Mucosa of gallbladder (tissue), 1 donor: Measurements from ENCODE around the gene MREG. TPM values are rescaled to one million over a fixed set of nuclear protein-coding genes. Genes with fewer than 3 reads are reported as not detected.

Source experiments
- DNase-seq: peaks from one replicate; pipeline ENCODE4 v3.0.0-alpha.2; 2020; ENCODE audit warnings: low spot score
- total RNA-seq: library from RNA; stranded (reverse); gene quantifications from one replicate; pipeline ENCODE4 v1.2.1, GENCODE V29; 2021
- donor health status: DM: no; HTN: no; CAD: no.

The MREG gene, protein sequence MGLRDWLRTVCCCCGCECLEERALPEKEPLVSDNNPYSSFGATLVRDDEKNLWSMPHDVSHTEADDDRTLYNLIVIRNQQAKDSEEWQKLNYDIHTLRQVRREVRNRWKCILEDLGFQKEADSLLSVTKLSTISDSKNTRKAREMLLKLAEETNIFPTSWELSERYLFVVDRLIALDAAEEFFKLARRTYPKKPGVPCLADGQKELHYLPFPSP
- 9.2 TPM for total RNA-seq

DNA sequence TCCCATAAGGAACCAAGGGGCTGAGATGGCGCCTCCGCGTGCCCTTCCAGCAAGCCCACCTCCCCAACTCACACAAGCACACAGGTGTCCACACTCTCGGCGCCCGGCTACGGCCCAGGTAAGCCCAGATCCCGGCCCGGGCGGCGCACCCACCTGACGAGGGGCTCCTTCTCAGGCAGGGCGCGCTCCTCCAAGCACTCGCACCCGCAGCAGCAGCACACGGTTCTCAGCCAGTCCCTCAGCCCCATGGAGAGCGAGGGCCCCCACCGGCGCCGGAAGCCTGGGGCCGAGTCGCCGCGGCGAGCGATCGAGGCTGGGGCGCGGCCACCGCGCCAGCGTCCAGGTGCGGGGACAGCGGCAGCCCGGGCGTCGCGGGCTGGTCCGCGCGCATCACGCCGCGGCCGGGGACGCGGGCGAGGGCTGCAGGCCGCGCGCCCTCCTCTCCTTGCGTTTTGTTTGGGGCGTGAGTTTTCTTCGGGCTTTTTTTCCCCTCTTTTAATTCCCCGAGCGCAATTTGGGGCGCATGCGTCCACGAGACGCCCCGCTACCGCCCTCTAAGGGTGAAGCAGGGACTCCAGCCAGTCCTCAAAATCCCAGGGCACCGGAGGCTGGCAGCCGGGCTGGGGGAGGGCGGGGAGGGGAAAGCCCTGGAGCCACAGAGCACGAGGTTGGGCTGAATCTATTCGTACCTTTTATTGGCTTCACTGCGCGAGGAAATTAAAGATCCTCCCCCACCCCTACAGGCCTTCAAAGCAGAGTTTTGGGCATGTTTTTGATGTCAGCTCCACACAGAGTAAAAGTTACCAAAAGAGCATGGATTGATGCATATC lies at the start of gene MREG:
TSS of gene MREG (minus strand) at position 472 of the 830 bp plus-strand sequence. CDS start at position 248, 224 bp downstream.
- peak; percentile 72 for DNase-seq

DNA sequence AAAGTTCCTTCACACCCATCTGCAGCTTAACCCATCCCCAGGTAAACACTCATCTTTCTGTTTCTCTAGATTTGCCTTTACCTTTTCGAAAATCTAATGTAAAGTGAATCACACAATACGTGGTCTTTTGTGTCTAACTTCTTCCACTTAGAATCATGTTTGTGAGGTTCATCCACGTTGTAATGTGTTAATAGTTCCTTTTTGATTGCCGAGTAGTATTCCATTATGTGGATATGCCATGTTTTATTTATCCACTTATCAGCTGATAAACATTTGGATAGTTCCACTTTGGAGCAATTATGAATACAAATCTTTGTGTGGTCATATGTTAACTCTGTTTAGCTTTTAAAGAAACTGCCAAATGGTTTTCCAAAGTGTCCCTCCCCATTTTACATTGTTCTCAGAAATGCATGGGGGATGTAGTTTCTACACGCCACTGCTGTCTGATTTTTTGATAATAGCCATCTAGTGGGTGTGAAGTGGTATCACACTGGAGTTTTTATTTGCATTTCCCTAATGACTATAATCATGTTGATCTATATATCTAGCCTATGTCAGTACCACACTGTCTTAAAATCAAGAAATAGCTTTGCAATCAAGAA lies 46.0 kb upstream of the MREG start:
- DNase-seq: no peak

DNA sequence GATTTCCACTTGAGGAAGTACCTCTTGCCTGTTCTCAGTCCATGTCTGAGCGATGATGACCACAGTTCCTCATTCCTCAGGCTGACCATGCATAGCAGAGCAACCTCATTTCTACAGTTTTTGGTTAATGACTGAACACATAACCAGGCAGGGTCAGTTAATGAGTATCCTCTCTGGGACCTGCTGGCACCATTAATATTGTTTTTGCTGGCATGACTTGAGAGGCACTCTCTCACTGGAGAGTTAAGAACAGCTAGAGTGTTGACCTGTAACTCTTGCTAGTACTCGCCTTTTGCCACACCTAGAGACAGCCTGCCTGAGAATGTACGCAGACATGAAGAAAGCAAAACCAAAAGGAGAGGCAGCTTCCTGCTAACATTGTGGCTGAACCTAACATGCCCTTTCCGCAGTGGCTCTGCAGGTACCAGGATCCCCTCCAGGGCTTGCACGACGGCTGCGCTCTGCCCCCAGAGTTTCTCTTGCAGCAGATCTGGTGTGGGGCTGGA lies 44.4 kb upstream of the MREG start:
- DNase-seq: peak; percentile 87

DNA sequence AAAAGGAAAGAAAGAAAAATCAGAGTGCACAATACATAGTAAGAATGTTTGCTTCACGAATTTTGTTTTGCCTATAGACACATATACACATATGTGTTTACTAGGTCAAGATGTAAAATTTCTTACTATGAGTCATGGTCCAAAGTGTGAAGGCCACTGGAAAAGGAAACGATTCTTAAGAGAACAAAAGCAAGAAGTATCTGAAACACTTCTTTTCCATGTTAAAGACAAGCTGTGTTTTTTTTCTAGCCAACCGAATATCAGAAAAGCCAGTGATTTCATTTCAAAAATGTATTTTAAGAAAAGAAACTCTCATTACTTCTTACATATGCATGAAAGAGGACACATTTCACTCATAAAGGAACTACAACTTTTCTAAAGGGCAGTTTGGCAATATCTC lies 43.4 kb upstream of the MREG start:
- DNase-seq: no peak

DNA sequence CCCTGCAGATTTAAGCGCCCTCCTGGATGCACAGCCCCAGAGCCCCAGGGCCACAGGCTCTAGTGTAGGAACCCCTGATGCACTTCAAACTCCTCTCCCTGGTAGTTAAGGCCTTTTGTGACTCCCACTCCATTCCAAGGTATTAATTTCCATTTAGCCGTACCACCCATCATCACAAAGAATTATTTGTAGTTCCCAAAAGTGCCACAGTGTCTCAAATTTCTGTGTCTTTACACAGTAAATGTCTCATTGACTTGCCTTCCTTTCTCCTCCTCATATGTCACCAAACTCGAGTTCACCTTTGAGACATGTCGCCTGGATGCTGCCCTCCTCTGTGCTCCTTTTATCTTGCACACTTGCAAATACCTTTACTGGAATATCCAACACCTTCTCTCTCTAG lies 42.3 kb upstream of the MREG start:
- no peak for DNase-seq

DNA sequence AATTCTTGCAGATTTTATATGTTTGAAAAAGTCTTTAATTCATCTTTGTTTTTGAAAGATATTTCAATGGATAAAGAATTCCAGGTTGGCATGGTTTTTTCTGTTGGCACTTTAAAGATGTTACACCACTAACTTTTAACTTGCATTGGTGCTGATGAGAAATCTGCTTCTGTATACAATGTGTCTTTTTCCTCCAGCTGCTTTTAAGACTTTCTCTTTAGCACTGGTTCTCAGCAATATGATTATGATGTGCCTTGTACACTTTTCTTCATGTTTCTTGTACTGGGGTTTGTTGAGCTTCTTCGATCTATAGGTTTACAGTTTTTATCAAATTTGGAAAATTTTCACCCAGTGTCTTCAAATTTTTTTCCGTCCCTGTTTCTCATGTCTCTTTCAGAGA lies 39.1 kb upstream of the MREG start:
- no peak for DNase-seq

DNA sequence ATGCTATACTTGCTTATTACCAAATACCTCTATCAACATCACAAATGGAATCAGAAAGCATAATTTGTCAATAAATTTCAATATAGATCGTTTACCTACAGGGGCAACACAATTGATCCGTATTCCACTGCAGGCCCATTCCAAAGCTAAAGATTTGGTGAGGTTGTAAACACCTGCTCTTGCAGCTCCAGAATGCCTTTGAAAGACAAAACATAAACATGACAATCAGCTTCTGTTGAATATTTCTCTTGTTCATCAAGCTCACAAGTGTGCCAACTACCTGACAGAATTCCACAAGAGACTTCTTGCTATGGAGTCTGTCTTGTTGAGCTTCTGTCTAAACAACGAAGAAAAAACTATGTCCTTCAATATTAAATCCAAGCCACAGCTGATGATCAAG lies 38.0 kb upstream of the MREG start:
- no peak for DNase-seq

DNA sequence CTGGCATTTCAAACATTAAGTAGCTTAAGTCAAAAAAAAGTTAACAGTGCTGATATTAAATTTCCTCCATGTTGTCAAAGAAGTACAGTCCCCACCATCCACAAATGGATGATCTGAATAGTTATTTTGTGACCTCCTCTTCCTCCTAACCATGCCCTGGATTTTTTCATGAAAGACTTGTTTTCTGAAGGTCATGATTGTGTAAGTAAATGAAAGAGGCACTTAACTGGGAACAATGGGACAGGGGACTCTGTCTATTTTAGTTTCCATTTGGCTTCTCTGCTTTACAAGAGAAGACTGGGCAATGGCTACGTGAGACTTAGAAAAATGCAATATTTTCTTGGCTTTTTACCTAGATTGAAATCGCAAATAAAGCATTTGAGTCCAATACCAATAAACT lies 36.1 kb upstream of the MREG start:
- no peak for DNase-seq

DNA sequence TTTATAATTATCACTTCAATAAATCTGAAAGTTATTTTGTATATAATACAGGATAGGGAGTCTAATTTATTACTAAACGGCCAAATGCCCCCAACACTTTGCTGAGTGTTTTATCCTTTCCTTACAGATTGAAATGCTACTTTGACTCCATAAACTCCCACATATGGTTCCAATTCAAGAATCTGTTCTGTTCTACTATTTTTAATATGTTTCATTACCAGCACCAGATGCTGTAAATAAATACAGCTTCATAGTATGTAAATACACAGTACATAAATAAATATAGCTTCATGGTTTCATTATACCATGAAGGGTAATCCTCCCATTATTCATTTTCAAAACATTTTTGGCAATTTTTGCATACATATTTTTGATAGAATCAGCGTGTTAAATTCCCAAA lies 34.0 kb upstream of the MREG start:
- no peak for DNase-seq

DNA sequence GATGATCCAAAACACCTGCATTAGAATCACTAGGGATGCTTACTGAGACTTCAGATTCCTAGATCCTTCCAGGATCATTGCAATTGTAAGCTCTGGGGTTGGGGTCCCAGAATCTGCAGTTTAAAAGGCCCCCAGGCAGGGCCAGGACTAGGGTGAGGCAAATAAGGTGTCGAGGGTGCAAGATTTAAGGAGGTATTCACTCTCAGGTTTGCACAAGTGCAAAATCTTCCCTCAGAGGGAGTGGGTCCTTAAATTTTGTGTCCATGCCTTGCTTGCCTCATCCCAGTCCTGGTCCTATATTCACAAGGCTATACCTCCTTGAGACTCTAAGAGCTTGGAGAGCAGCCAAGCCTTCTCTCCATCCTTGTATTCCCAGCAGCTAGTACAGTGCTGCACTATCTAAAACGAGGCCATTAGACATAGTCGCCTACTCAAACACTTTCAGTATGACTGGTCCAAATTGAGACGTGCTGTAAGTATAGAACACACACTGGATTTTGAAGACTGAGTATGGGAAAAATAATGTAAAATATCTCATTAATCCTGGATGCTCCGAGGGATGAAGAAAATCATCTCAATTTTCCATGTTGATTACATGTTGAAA lies 31.6 kb upstream of the MREG start:
- no peak for DNase-seq

DNA sequence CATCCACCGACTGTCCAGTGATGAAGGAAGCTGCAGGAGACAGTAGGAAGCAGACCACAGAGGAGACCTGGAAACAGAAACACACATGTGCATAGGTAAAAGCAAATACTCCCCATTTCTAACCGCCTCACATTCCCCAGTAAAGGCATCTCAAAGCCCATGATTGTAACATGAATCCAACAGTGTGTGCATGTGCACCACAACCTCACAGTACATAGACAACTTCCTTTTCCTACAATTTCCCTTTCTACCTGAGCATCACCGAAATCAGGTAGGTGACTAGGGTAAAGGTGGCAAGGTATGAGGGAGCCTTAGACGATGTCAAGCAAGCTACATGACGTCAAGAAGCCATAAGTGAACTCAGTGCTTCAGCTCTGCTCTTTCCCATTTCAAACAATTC lies 30.6 kb upstream of the MREG start:
- DNase-seq: no peak

DNA sequence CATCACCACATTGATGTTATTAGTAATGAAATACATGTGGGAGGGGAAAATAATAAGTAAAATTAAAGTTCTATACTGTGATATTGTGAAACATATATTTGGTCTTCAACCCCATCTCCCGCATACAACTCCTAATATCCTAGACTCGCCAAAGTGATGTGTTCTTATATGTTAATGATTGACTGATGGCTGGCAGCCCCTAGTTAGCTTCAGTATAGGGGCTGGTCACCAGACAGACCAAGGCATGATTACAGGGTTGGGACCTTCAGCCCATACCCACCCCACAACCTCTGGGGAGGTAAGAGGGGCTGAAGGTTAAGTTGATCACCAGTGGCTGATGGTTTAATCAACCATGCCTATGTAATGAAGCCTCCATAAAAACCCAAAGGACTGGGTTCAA lies 28.1 kb upstream of the MREG start:
- DNase-seq: no peak

DNA sequence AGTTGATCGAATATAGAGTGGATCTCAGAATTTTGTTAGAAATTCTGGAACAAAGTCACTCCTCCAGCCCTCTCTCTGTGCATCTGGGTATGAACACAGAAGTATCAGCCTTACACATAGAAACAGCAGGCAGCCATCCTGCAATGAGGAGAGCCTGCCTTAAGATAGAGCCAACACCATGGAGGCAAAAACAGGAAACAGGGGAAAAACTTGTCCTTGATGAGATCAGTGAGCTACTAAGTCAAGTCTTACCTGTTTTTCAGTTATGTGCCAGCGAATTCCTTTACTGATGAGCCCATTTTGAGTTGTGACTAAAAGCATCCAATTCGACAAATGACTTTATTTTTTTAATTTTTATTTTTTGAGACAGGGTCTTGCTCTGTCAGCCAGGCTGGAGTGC lies 26.6 kb upstream of the MREG start:
- DNase-seq: no peak

DNA sequence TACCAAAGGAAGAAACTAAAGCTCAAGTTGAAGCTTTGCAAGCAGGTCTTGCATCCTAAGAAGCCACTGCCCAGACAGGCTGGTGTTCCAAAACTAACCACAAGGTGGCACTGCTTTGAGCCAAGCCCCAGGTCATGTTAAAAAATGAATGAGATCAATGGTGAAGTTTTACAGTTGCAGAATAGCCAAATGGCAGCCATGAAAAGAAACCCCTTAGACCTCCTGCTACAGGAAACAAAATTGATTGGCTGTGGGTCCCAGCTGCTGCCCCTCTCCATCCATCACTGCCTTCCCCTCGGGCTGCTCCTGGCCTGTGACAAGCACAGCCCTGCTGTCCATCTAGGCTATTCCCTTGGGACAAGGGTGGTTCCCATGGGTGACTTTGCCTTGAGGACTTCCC lies 20.7 kb upstream of the MREG start:
- peak; percentile 71 for DNase-seq

DNA sequence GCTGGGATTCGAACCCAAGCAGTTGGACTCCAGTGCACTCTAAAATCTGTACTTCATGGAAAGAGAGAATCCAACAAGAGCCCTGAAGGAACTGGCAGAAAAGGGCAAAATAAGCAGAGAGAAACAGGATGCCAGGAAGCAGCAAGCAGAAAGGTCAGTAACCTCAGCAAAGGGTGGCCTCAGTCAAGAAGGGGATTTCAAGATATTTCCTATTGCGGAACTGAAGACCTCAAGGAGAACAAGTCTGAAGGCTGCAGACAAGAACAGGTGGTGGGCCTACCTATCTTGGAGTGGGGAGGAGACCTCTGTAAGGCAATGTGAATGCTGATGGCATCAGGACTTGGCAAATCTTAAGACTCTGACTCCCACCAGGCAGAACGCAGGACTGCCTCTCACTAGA lies 20.1 kb upstream of the MREG start:
- no peak for DNase-seq

DNA sequence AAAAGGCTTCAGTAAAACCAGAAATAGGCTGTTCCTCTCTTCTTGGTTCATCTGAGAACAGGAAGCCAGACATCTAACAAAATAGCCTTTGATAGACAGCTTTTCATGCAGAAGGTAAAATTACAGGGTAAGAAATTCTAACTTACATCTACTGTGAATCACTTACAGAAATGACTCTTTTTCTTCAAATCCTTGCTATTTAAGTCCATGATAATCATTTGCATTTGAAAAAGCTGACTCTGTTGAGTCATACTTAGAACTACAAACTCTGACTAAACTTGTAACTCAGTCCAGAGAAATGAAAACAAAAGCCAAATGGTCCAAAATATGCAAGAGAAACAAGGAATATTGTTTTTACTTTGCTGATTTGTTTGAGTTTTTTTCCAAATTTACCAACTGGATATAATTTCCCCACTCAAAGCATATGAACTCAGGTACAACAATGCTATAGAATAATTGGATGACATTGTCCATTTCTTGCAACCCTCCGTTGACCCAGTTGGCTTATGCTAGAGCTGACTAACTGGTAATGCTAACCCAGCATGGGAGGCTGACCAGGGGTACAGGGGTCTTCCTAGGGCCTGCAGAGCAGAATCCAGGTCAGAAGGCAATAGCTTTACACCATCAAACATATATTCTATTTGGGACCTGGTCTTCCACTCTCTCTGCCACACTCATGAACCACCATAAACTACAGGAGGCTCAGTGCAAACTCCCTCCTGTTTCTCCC lies 18.8 kb upstream of the MREG start:
- no peak for DNase-seq

DNA sequence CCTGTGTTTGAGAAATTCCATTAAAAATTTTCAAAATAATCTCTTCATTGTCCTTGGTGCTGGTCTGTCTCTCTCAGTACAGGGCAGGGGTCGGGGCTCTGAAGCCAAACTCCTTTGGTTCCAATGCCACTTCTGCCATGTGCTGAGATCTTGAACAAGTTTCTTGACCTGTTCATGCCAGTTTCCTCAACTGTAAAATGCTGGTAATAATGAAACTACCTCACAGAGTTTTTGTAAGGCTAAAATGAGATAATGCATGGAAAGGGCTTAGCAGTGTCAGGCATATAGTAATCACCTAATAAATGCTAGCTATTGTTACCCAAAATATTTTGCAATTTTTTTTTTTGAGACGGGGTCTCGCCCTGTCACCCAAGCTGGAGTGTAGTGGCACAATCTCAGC lies 16.9 kb upstream of the MREG start:
- DNase-seq: no peak

DNA sequence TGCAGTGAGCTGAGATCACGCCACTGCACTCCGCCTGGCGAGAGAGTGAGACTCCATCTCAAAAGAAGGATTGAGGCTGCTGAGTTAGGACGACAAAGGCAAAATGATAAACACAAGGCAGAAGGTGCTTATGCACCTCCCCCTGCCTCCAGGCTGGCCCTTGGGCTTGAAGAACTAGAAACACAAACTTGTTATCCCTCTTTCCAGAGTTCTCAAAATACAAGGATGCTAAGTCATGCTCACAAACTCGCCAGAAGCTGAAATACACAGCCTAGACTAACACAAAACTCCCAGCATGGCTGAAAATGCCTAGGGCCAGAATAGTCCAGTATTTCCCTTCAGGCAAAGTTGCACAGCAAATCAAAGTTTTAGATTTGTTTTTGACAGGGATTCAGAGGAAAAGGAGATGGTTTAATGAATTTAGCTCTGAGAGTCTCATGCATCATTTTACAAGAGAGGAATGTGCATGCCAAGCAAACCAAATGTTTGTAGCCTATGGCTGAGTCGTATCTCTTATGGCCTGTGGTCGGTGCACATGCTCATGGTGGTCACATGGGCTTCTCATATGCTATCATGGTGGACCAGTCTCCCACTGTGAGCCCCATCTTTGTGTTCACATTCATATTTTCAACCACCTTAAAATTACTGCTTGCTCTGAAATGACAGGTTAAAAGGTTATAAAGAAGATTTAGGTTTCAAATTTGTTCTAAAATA lies 16.2 kb upstream of the MREG start:
- DNase-seq: no peak

DNA sequence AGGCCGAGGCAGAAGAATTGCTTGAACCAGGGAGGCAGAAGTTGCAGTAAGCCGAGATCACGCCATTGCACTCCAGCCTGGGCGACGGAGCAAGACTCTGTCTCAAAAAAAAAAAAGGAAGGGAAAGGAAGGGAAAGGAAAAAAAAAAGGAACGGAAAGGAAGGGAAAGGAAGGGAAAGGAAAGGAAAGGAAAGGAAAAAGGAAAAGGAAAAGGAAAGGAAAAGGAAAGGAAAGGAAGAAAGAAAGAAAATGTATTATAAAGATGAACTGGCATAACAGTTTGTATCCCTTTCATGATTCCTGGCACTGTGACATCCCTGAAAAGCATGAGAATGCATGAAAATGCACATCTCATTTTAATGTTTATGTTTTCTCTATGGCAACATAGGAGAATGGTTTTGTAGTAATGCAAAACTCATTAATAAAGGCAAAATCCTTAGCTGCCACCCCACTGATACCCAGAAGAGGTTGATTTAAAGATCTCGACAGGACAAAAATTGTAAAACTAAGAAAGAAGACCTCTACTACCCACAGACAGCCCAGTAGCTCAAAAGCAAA lies 11.5 kb upstream of the MREG start:
- no peak for DNase-seq

DNA sequence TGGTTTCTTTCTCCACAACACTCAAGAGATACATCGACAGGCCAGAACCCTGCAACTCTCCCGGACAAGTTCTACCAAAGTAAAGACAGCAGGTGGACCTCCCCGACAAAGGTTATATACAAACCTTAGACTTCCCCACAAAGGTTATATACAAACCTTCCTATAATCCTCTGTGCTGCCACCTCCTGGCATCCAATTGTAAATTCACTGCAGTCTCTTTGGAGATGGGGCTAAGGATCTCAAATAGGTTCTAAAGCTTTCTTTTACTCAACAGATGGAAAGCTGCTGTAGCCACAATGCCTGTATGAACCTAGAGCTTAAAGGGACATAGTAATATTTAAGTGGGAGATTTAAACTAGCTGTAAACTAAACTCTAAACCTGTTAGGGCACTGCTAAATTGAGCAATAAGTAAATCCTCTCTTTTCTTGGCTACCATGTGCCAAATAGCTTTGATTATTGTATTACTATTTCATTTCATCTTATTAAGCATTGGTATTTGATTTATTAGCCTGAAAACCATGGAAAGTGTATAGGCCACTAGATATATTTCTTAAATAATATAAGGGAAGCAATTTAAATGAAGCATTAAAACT lies 9.8 kb upstream of the MREG start:
- no peak for DNase-seq
